ENCODE measurements around the gene SMARCC1.
A peak's percentile ranks its signal among the peaks of the same experiment; 100 is the strongest.

Gene SMARCC1

GRCh38 chr3:47605652-47606051 is 176.0 kb downstream of the SMARCC1 start:
- Mint-ChIP-seq H3K4me1 (ENCODE audit: low read depth in 2 of 2) (peaks cover 0 to 8% of the 10 kb centered on the region in 2 donors), H3K4me3 (no peak overlapping the region), H3K27ac (peak overlapping the region; percentile 56 to 78), H3K36me3 (ENCODE audit: insufficient read depth) (peaks cover 66% of the 10 kb centered on the region), H3K27me3 (no peaks in the 10 kb centered on the region), H3K9me3 (no peaks in the 10 kb centered on the region)
- DNase-seq = no peak
- ATAC-seq (replicated peaks) = no peak

DNA sequence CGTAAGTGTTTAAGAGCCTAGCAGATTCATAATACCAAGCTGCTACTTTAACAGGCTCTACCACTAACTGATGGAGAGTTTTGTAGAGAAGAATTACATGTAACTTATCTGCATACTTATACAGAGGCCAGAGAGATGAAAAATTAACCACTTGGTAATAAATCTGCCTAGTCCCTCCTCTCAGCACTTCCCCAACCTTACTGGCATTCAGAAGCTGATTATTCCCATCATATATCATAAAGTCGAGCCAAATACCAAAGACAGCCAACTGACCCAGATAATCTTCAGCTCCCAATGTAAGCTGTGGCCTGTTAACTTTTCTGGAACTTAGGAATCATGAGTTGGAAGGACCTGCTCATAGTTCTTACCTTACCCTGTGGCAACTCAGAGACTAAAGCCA is 177.5 kb downstream of the SMARCC1 start:
- Mint-ChIP-seq H3K9me3 (no peaks in the 10 kb centered on the region), H3K27ac (no peak overlapping the region), H3K4me1 (ENCODE audit: low read depth in 2 of 2) (peaks cover 0 to 8% of the 10 kb centered on the region in 2 donors), H3K36me3 (ENCODE audit: insufficient read depth) (peaks cover 54% of the 10 kb centered on the region), H3K27me3 (no peaks in the 10 kb centered on the region), H3K4me3 (no peak overlapping the region)
- ATAC-seq (replicated peaks) (no peak), DNase-seq (no peak)

DNA sequence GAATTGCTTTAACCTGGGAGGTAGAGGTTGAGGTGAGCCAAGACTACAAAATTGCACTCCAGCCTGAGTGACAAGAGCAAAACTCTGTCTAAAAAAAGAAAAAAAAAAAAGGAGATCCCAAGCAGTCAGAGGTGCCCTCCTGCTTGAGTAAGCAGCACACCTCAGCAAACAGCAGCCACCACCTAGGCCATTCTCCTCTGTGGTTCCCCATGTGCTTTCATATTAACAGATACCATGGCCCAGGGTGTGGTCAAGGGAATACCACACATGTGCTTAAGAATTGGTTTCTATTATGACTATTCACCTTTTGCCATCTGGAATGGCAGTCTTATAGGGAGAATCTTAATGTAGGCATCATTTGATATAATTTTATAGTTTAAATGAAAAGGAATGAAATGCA is 178.4 kb downstream of the SMARCC1 start:
- Mint-ChIP-seq H3K27me3 (no peaks in the 10 kb centered on the region), H3K27ac (no peak overlapping the region), H3K4me3 (no peak overlapping the region), H3K4me1 (ENCODE audit: low read depth in 2 of 2) (peaks cover 0 to 12% of the 10 kb centered on the region in 2 donors), H3K36me3 (ENCODE audit: insufficient read depth) (peaks cover 46% of the 10 kb centered on the region), H3K9me3 (no peaks in the 10 kb centered on the region)
- ATAC-seq (replicated peaks) (no peak), DNase-seq (no peak)

- no peak for DNase-seq
- no peak for ATAC-seq (replicated peaks)
- no peaks in the 10 kb centered on the region for H3K27me3 Mint-ChIP-seq
- H3K4me1 Mint-ChIP-seq (ENCODE audit: low read depth in 2 of 2) = peaks cover 0 to 12% of the 10 kb centered on the region in 2 donors
- H3K27ac Mint-ChIP-seq = no peak overlapping the region
- H3K9me3 Mint-ChIP-seq = no peaks in the 10 kb centered on the region
- peaks cover 39% of the 10 kb centered on the region for H3K36me3 Mint-ChIP-seq (ENCODE audit: insufficient read depth)
- no peak overlapping the region for H3K4me3 Mint-ChIP-seq
Measured at GRCh38 chr3:47601281-47601680, 180.4 kb downstream of the SMARCC1 start.

- H3K4me1 Mint-ChIP-seq (ENCODE audit: low read depth in 2 of 2) = peaks cover 0 to 4% of the 10 kb centered on the region in 2 donors
- H3K27me3 Mint-ChIP-seq = no peaks in the 10 kb centered on the region
- H3K9me3 Mint-ChIP-seq = no peaks in the 10 kb centered on the region
- no peak for DNase-seq
- H3K27ac Mint-ChIP-seq = no peak overlapping the region
- ATAC-seq (replicated peaks) = no peak
- H3K36me3 Mint-ChIP-seq (ENCODE audit: insufficient read depth) = peaks cover 35% of the 10 kb centered on the region
- H3K4me3 Mint-ChIP-seq = no peak overlapping the region
Measured at GRCh38 chr3:47594792-47595191, 186.9 kb downstream of the SMARCC1 start.

GRCh38 chr3:47592066-47592795 is 189.5 kb downstream of the SMARCC1 start:
- no peaks in the 10 kb centered on the region for H3K9me3 Mint-ChIP-seq
- peak overlapping the region; percentile 23 to 54 for H3K27ac Mint-ChIP-seq
- DNase-seq (no peak), ATAC-seq (replicated peaks) (no peak)
- no peak overlapping the region for H3K4me3 Mint-ChIP-seq
- H3K4me1 Mint-ChIP-seq (ENCODE audit: low read depth in 2 of 2) = no peaks in the 10 kb centered on the region
- H3K36me3 Mint-ChIP-seq (ENCODE audit: insufficient read depth) = peaks cover 33% of the 10 kb centered on the region
- H3K27me3 Mint-ChIP-seq = no peaks in the 10 kb centered on the region

DNA sequence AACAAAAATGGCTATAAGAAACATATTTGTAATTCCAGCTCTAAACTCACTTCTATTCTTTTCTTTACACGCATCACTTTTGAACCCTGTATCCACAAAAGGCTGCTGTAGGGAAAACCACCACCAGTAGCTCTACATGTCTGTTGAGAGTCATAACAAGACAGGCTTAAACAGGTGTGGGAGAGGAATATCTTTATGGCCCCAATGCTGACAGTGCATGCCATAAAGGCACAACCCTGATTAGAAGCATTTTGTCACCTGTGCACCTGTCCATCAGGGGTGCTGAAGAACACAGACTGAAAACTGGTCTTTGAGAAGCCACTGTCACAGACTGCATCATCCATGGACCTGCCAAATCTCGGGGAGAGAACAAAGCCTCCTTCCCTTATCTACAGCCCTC is 191.5 kb downstream of the SMARCC1 start:
- Mint-ChIP-seq H3K4me1 (ENCODE audit: low read depth in 2 of 2) (no peaks in the 10 kb centered on the region), H3K9me3 (no peaks in the 10 kb centered on the region), H3K4me3 (no peak overlapping the region), H3K27me3 (no peaks in the 10 kb centered on the region), H3K36me3 (ENCODE audit: insufficient read depth) (peaks cover 40% of the 10 kb centered on the region), H3K27ac (peak overlapping the region; percentile 4 to 62)
- no peak for DNase-seq
- no peak for ATAC-seq (replicated peaks)

DNA sequence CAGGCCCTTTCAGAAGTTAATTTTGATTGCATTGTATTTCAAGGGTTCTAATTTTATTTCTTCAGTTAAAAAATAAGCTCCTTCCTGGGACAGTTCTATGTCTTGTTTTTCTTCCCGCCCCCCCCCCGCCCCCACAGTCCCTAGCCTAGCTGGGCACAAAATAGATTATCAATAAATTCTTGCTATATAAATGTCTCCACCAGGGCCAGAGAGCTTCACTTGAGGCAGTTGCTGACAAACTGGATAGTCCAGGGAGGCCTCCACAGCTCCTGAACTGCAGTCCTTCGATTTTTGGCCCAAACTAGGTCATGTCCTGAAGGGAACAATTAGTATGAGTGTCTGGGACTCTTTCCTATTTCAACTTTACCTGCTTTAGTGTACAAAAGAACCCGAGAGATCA is 193.1 kb downstream of the SMARCC1 start:
- Mint-ChIP-seq H3K9me3 (no peaks in the 10 kb centered on the region), H3K4me1 (ENCODE audit: low read depth in 2 of 2) (no peaks in the 10 kb centered on the region), H3K4me3 (no peak overlapping the region), H3K36me3 (ENCODE audit: insufficient read depth) (peaks cover 32% of the 10 kb centered on the region), H3K27me3 (no peaks in the 10 kb centered on the region), H3K27ac (peak overlapping the region in 1 of 2 donors; percentile 25)
- DNase-seq (no peak), ATAC-seq (replicated peaks) (no peak)

- peaks cover 27% of the 10 kb centered on the region for H3K36me3 Mint-ChIP-seq (ENCODE audit: insufficient read depth)
Measured at GRCh38 chr3:47588053-47588452, 193.6 kb downstream of the SMARCC1 start.

DNA sequence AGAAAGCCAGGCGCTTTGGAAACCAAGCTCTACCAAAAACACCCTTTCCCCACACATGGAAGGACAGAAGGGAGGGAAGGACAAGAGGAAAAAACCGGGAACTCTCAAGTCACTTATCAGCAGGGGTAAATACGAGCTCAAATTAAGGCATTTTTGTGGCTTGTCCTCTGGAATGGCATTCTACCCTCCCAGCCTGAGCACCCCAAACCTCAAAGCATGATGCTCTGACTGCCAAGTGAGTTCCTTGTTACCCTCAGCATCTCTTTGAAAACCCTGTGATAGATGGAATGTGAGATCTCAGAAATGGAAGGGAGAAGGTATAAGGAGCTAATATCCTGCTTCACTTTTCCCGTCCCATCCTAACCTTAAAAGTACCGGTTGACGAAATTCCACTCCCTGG is 194.9 kb downstream of the SMARCC1 start:
- Mint-ChIP-seq H3K4me1 (ENCODE audit: low read depth in 2 of 2) (no peaks in the 10 kb centered on the region), H3K27ac (no peak overlapping the region), H3K27me3 (no peaks in the 10 kb centered on the region), H3K4me3 (no peak overlapping the region), H3K9me3 (no peaks in the 10 kb centered on the region), H3K36me3 (ENCODE audit: insufficient read depth) (peaks cover 24% of the 10 kb centered on the region)
- no peak for ATAC-seq (replicated peaks)
- no peak for DNase-seq

More at GRCh38 chr3:47588053-47588452, 193.6 kb downstream of the SMARCC1 start:
- DNase-seq (no peak), ATAC-seq (replicated peaks) (no peak)
- H3K4me3 Mint-ChIP-seq = no peak overlapping the region
- H3K27me3 Mint-ChIP-seq = no peaks in the 10 kb centered on the region
- H3K27ac Mint-ChIP-seq = peak overlapping the region in 1 of 2 donors; percentile 13
- H3K4me1 Mint-ChIP-seq (ENCODE audit: low read depth in 2 of 2) = no peaks in the 10 kb centered on the region
- H3K9me3 Mint-ChIP-seq = no peaks in the 10 kb centered on the region

- no peak for DNase-seq
- H3K27ac Mint-ChIP-seq = no peak overlapping the region
Measured at GRCh38 chr3:47583320-47584075, 198.2 kb downstream of the SMARCC1 start.

DNA sequence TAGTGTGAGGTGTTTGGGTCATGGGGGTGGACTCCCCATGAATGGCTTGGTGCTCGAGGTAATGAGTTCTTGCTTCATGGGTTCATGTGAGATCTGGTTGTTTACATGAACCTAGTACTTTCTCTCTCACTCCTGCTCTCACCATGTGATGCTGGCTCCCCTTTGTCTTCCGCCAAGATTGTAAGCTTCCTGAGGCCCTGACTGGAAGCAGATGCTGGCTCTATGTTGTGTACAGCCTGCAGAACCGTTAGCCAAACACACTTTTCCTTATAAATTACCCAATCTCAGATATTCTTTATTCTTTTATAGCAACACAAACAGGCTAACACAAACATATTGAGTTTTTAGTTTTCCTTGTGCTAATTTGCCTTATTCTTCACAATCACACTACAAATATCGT is 199.9 kb downstream of the SMARCC1 start:
- peaks cover 13 to 17% of the 10 kb centered on the region in 2 donors for H3K27me3 Mint-ChIP-seq
- no peaks in the 10 kb centered on the region for H3K9me3 Mint-ChIP-seq
- peaks cover 0 to 2% of the 10 kb centered on the region in 2 donors for H3K4me1 Mint-ChIP-seq (ENCODE audit: low read depth in 2 of 2)
- H3K27ac Mint-ChIP-seq = no peak overlapping the region
- DNase-seq (no peak), ATAC-seq (replicated peaks) (no peak)
- no peak overlapping the region for H3K4me3 Mint-ChIP-seq
- H3K36me3 Mint-ChIP-seq (ENCODE audit: insufficient read depth) = peaks cover 8% of the 10 kb centered on the region

More at GRCh38 chr3:47583320-47584075, 198.2 kb downstream of the SMARCC1 start:
- H3K27me3 Mint-ChIP-seq = peaks cover 13% of the 10 kb centered on the region in 2 donors
- H3K36me3 Mint-ChIP-seq (ENCODE audit: insufficient read depth) = peaks cover 15% of the 10 kb centered on the region
- no peak for ATAC-seq (replicated peaks)
- H3K9me3 Mint-ChIP-seq = no peaks in the 10 kb centered on the region
- peaks cover 0 to 2% of the 10 kb centered on the region in 2 donors for H3K4me1 Mint-ChIP-seq (ENCODE audit: low read depth in 2 of 2)
- no peak overlapping the region for H3K4me3 Mint-ChIP-seq

- H3K9me3 Mint-ChIP-seq = no peaks in the 10 kb centered on the region
- peaks cover 8% of the 10 kb centered on the region for H3K36me3 Mint-ChIP-seq (ENCODE audit: insufficient read depth)
- H3K27me3 Mint-ChIP-seq = peaks cover 13 to 20% of the 10 kb centered on the region in 2 donors
- H3K27ac Mint-ChIP-seq = no peak overlapping the region
- ATAC-seq (replicated peaks) (no peak), DNase-seq (no peak)
- peaks cover 0 to 2% of the 10 kb centered on the region in 2 donors for H3K4me1 Mint-ChIP-seq (ENCODE audit: low read depth in 2 of 2)
- H3K4me3 Mint-ChIP-seq = no peak overlapping the region
Measured at GRCh38 chr3:47581422-47581821, 200.3 kb downstream of the SMARCC1 start.

- H3K4me1 Mint-ChIP-seq (ENCODE audit: low read depth in 2 of 2) = peaks cover 0 to 2% of the 10 kb centered on the region in 2 donors
- no peaks in the 10 kb centered on the region for H3K9me3 Mint-ChIP-seq
- peak overlapping the region; percentile 29 to 64 for H3K4me3 Mint-ChIP-seq
- peaks cover 13 to 22% of the 10 kb centered on the region in 2 donors for H3K27me3 Mint-ChIP-seq
- H3K36me3 Mint-ChIP-seq (ENCODE audit: insufficient read depth) = peaks cover 5% of the 10 kb centered on the region
- peak overlapping the region in 1 of 2 donors; percentile 30 for H3K27ac Mint-ChIP-seq
- ATAC-seq (replicated peaks) = no peak
- DNase-seq = no peak
Measured at GRCh38 chr3:47580481-47580880, 201.2 kb downstream of the SMARCC1 start.

Measured in effector memory CD8-positive, alpha-beta T cell (primary cell).